ENCODE measurements around the gene BBS9.
"Not testable (repeated sequence)": the region's sequence is repeated elsewhere in the genome, so short reads cannot be mapped to it uniquely, and the experiment has no call there.

The BBS9 gene

DNA sequence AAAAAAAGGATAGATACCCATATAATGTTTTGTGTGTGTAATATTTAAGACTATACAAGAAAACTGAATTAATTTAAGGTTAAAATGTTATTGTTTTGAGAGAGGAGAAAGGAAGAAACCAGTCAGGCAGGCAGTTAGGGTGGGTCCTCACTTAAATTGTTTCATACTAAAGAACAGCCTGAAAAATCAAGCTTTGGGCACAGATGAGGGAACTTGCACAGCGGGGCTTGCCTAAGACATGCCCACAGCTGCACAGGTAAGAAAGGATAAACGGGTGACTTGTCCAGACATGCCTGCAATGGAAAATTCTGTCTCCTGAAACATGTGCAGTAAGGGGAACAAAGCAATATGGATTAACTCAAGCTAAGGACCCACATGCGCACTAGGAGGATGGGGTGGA, 158.4 kb downstream of the BBS9 start:
- no peak for DNase-seq

- DNase-seq: no peak
These were observed 169.5 kb downstream of the BBS9 start for GRCh38 chr7:33298848-33299247.

DNA sequence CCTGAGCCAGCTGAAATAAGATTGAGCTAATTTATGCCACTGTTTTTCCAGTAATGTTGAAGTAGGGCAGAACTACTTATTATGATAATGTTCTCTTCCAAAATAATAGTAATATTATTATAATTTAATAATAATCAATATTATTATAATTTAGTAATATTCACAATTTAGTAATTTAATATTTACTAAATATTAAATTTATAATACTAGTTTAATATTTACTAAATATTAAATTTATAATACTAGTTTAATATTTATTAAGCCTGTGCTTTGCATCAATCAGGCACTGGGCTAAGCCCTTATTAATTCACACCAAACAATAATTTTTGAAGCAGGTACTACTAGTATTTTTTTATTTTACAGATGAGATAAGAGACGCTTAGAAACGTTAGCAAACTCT, 170.1 kb downstream of the BBS9 start:
- DNase-seq: no peak

- no peak for DNase-seq
These were observed 170.8 kb downstream of the BBS9 start for GRCh38 chr7:33300131-33300530.

DNA sequence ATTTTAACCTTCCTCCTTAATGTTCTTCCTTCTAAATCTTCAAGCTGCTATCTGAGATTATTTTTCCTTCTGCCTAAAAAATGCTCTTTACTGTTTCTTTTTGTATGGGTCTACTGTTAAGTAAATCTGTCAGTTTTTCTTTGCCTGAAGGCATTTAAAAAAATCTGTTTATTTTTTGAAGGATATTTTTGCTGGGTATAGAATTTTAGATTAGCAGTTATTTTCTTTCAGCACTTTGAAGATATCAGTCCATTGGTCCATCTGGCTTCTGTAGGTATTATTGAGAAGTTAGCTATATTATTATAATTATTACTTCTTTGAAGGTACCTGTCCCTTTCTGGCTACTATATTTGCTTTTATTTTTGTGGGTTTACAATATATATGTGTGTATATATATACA, 171.4 kb downstream of the BBS9 start:
- DNase-seq: no peak

DNA sequence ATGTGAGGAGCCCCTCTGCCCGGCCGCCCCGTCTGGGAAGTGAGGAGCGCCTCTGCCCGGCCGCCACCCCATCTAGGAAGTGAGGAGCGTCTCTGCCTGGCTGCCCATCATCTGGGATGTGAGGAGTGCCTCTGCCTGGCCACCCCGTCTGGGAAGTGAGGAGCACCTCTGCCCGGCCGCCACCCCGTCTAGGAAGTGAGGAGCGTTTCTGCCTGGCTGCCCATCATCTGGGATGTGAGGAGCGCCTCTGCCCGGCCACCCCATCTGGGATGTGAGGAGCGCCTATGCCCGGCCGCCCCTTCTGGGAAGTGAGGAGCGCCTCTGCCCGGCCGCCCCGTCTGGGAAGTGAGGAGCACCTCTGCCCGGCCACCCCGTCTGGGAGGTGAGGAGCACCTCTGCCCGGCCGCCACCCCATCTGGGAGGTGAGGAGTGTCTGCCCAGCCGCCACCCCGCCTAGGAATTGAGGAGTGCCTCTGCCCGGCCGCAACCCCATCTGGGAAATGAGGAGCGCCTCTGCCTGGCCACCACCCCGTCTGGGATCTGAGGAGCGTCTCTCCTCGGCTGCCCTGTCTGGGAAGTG, 174.7 kb downstream of the BBS9 start:
- DNase-seq: not testable (repeated sequence)

DNA sequence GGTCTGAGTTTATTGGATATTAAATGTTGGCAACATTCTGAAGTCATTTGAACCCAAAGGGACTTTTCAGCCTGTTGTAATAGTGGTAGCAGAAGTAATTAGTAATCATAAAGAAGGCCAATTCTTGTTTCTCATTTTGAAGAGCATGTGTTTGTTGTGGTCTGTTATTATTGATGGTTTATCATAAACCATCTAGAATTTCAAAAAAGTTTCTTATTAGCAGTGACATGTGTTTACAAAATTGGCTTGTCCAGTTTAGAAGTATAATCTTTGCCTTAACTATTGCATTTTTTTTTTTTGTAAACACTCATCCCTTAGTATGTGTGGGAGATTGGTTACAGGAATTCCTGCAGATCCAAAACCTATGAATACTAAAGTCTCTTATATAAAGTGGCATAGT, 177.8 kb downstream of the BBS9 start:
- DNase-seq: no peak

DNA sequence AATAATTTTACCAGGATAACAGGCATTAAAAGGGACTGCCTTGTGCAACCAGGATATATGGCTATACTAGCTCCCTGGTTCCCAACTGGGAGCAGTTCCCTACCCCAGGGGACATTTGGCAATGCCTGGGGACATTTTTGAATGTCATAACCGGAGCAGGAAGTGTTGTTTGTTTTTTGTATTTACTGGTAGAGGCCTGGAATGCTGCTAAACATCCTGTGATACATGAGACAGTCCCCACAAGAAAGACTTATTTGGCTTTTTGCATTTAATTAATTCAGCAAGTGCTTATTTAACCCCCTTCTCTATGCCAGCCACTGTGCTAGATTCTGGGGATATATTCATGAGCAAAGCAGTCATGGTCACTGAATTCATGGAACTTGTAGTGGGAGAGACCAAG, 181.2 kb downstream of the BBS9 start:
- no peak for DNase-seq

- DNase-seq: no peak
These were observed 196.6 kb downstream of the BBS9 start for GRCh38 chr7:33325754-33326484.

- DNase-seq: no peak
These were observed 197.1 kb downstream of the BBS9 start for GRCh38 chr7:33326485-33326848.

DNA sequence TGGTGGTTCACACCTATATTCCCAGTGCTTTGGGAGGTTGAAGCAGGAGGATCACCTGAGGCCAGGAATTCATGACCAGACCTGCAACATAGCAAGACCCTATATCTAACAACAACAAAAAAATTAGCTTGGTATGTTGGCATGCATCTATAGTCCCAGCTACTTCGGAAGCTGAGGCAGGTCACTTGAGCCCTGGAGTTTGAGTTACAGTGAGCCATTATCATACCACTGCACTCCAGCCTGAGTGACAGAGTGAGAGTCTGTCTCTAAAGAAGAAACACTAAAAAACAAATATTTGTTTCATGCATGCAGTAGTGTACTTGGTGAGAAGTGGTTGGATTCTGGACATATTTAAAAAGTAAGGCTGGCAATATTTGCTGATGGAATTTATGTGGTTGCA, 198.1 kb downstream of the BBS9 start:
- DNase-seq: no peak

- no peak for DNase-seq
These were observed 205.0 kb downstream of the BBS9 start for GRCh38 chr7:33334349-33334748.

GRCh38 chr7:33336820-33337219, 207.5 kb downstream of the BBS9 start:
- DNase-seq: no peak

- DNase-seq: no peak
These were observed 209.9 kb downstream of the BBS9 start for GRCh38 chr7:33339074-33339790.

DNA sequence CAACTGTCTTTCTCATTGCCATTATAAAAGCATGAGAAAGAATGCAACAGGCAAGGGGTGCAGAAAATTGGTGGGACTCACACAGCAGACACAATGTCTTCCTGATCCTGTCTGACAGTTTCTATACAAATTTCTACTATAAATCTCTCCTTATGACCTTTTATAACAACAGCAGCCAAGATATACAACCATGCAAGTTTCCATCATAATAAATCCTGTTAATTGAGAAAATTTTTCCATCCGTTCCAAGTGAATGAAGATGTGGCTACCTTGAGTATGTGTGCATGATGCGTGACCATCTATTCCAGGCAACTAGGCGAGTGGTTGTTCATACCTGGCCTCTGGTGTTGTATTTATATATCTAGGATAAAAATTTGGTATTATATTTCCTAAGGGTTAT, 216.7 kb downstream of the BBS9 start:
- DNase-seq: no peak

DNA sequence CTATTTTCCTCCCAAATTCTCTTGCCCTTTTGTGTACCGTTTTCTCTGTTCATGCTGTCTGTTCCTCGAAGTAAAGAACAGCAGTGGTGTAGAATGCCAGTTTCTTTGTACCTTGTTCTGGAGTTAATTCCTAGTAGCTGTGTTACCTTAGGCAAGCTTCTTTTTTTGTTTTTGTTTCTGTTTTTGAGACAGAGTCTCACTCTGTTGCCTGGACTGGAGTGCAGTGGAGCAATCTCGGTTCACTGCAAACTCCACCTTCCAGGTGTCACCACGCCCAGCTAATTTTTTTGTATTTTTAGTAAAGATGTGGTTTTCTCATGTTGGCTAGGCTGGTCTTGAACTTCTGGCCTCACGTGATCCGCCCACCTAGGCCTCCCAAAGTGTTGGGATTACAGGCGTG, 221.2 kb downstream of the BBS9 start:
- DNase-seq: no peak

GRCh38 chr7:33351709-33352108, 222.3 kb downstream of the BBS9 start:
- no peak for DNase-seq

GRCh38 chr7:33354201-33354600, 224.8 kb downstream of the BBS9 start:
- DNase-seq: no peak

- no peak for DNase-seq
These were observed 226.0 kb downstream of the BBS9 start for GRCh38 chr7:33355386-33355785.

- DNase-seq: no peak
These were observed 227.0 kb downstream of the BBS9 start for GRCh38 chr7:33356336-33356735.

DNA sequence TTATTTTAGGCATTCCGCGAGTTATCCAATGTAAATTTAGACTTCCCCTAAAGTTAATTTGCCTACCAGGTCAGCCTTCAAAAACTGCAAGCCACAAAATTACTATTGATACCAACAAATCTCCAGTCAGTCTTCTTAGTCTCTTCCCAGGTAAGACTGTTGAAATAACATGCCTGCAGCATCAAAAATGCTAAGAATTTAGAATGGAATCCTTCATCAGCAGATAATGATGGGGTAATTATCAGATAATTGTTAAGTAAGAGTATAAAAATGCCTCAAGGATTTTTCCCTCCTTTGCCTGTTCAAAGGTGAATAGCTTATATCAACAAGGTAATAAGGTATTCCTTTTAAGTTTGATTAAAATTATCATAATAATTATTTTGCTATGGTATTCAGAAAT, 228.5 kb downstream of the BBS9 start:
- no peak for DNase-seq

DNA sequence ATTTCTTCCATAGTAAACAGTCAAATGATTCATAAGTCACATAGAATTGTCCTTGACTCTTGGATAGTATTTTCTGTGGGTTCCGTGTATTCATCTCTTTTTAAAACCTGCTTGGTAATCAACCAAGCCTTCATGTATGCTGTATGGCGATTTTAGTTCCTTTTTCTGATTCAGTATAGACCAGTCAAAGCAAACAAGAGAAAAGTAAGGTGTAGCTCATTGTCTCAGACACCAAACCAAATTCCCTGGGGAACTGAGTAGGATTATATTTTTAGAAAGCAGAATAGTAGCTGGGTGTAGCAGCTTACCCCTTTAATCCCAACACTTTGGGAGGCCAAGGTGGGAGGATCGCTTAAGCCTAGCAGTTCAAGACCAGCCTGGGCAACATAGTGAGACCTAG, 240.5 kb downstream of the BBS9 start:
- DNase-seq: no peak

GRCh38 chr7:33373195-33373594, 243.8 kb downstream of the BBS9 start:
- DNase-seq: no peak

DNA sequence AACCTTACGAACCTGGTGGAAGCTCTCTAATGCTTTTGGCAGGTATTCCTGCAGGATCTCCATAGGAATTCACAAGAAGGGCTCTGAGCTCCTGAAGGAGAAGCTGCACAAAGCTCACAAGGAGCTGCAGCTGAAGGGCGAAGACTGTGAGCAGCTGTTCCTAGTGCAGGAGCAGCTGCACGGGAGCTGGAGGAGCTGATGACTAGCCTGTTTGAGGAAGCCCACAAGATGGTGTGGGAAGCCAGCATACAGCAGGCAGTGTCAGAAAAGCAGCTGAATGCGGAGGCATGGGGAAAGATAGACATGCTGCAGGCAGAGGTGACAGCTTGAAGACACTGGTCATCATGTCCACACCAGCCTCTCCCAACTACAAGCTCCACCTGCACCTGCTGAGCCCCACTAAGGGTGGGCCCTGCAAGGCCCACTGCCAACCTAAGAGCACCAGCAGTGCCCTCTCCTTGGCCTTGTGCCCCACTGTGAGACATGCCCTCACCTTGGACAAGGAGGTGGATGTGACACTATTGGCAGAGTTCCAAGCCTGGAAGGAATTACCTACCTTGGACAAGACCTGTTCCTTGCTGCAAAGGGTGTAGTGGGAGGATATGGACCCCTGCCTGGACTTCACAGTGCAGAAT, 250.6 kb downstream of the BBS9 start:
- DNase-seq: no peak

Data from stimulated activated CD4-positive, alpha-beta T cell treated with anti-CD3 and anti-CD28 coated beads, Interleukin-12 subunit alpha, Interleukin-12 subunit beta, amount 100 ng/mL, for 4 hours (primary cell).